IPS-NIHi7 (cell line): ENCODE results near the gene SLC35E2B.
"Not testable (repeated sequence)": the region's sequence is repeated elsewhere in the genome, so short reads cannot be mapped to it uniquely, and the experiment has no call there.

Experiments used
- DNase-seq: peaks from one replicate; pipeline ENCODE4 v3.0.0; 2012; ENCODE audit warnings: mixed read lengths; ENCODE audit errors: extremely low spot score

The SLC35E2B gene

GRCh38 chr1:1675218-1675617 is 17.4 kb downstream of the SLC35E2B start:
- not testable (repeated sequence) for DNase-seq

DNA sequence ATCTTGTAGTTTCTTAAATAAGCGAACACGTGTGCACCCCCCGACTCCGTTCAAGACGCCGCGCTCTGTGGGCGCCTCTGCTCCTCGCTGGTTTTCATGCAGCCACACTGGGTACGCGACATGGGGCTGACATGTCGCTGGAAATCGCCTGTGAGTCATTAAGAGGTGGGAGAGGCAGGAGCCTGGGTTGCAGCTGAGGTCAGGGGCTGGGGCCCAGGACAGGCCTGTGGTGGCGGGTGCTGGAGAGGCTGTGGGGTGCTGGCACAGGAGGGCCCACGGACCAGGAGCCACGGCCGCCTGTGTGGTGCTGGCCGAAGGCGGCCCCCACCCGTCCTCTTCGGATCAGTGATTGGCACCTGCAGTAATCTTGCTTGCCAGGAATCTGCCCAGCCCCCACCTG is 17.8 kb downstream of the SLC35E2B start:
- not testable (repeated sequence) for DNase-seq

DNA sequence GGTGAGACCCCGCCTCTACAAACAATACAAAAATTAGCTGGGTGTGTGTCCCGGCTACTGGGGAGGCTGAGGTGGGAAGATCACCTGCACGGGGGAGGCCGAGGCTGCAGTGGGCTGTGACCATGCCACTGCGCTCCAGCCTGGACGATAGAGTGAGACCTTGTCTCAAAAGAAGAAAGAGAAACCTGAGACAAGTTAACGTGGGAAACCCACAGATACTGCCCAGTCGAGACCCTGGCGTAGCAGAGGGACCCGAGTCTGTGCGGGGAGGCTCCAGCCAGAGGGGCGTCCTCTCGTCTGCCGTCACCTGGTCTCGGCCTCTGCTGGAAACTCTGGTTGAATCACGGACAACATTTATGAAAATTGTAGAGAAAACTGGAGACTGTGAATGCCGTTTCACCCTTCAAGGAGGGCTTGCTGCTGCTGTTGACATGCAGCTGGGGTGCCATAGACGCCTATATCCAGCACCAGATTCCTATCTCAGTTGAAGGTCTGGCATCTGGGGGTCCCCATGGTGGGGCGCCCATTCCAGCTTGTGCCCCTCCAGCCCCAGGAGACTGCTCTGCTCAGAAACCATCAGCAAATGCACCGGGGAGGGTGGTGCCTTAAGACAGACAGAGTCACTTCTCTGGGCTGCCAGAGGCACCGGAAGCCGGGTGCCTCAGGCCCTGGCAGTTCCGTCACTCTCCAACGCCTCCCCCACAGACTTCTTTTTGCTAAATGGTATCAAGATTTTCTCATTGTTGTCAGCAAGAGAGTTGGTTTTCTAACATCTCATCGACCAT is 20.2 kb downstream of the SLC35E2B start:
- no peak for DNase-seq

GRCh38 chr1:1671365-1672119 is 21.1 kb downstream of the SLC35E2B start:
- DNase-seq, result no peak

- no peak for DNase-seq
Measured at GRCh38 chr1:1670866-1671265, 21.7 kb downstream of the SLC35E2B start.

DNA sequence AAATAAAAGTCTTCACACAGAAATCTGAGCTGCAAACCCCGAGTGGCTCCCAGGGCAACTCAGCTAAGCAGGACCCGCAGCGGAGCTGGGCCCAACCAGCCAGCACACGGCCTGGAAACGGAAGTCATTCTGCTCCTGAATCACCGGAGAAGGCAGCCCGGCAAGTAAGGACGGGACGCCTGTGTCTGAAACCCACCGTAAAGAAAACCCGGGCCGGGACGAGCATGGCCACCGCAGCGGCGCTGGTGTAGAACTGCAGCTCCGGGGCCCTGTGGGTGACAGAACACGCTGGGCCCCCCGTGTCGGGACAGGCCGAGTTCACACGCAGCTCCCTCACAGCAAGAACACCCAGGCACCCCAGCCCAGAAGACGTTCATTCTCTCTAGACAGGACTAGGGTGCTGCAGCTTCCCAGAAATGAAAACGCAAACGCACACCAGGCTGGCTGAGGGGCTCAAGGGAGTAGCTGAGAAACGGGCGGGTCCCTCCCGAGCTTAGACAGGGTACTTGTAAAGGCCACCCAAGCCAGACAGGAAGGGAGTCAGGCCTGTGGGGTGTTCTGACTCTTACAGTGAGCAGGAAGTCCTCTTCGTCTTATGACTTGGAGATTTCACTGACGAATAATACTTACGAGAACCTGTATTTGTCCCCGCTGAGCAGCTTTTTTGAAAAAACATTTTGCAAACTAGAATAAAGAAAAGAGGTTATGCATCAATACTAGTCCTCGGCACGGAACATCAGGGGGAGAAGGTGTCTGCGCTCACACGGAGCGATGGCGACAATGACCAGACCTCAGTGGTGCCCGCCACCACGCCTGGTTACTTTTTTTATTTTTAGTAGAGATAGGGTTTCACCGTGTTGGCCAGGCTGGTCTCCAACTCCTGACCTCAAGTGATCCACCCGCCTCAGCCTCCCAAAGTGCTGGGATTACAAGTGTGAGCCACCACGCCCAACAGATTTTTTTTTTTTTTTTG is 22.8 kb downstream of the SLC35E2B start:
- no peak for DNase-seq

DNA sequence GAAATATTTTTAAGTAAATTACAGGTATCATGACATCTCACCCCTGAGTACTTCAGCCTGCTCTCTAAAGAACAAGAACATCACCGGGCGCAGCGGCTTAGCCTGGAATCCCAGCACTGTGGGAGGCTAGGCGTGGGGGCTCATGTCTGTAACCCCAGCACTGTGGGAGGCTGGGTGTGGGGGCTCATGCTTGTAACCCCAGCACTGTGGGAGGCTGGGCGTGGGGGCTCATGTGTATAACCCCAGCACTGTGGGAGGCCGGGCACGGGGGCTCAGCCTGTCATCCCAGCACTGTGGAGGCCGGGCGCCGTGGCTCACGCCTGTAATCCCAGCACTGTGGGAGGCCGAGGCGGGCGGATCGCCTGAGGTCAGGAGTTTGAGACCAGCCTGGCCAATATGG is 26.1 kb downstream of the SLC35E2B start:
- DNase-seq, result no peak

- peak; percentile 62 for DNase-seq
Measured at GRCh38 chr1:1665815-1666251, 26.8 kb downstream of the SLC35E2B start.

GRCh38 chr1:1664941-1665814 is 27.4 kb downstream of the SLC35E2B start:
- DNase-seq, result no peak

DNA sequence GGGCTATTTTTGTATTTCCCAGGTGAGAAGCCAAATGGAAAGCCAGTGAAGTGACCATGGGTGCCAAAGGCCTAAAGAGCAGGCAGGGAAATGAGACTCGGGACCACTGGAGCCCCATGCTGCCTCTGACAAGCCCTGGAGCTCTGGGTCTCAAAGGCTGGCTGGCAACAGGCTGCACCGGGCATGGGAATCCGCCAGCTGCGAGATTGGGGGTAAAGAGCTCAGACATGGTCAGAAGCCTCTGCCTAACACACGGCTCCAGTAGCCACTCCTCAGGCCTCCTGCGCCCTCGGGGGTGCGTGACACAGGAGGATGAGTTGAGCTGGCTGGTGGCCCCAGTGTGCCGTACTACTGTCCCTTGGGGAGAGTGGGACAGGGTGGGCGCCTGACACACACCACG is 28.3 kb downstream of the SLC35E2B start:
- DNase-seq, result not testable (repeated sequence)

DNA sequence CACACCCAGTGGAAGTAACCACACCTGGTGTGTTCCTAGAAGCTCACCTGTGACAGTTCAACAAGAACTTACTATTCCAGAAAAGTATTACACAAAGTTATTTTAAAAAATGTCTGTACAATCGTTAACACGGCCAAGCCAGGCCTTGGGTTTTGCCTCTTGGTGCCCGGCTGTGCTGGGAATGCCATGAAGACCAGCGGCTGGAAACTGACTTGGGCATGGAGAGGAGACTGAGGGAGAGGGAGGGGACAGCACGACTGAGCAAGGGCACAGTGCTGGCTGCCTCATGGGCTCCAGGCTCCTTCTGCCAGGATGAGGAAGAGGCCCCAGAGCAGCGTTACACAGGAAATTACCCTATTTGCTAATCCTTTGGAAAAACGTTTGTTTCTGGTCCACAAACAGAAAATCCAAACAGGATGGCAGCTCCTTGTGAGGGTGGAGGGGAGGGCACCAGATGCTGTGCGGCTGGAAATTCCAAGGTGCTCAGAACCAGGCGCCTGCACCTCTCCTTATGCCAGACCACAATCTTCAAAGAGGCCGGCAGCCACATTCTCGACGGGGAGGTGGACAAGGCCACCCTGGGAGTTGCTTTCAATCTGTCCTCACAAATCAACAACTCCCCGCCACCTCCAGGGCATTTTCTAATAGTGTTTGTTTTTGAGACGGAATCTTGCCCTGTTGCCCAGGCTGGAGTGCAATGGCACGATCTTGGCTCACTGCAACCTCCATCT is 29.6 kb downstream of the SLC35E2B start:
- DNase-seq, result not testable (repeated sequence)

DNA sequence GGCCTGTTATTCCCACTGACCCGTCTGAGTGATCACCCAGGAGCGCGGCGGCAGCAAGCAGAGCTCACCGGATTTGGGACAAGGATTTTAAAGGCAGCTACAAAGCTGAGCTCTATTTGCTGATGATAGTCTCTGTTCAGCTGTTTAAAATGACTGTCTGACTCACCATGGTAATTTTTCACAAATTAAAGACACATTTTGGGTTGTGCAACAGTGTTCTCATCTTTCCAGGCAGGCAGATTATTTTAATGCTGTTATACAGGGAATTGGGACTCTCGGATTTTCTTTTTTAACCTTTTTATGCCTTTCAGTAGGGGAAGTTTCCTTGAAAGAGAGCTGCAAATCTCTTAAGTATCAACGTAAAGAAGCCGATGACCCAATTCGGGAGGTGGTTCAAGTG is 30.2 kb downstream of the SLC35E2B start:
- DNase-seq, result not testable (repeated sequence)

- peak; percentile 92 for DNase-seq
Measured at GRCh38 chr1:1658583-1659549, 33.7 kb downstream of the SLC35E2B start, which contains the start of gene CDK11B. TSS of gene CDK11B (minus strand) at chr1:1659004. CDS start at chr1:1657485, 1,519 bp downstream.

DNA sequence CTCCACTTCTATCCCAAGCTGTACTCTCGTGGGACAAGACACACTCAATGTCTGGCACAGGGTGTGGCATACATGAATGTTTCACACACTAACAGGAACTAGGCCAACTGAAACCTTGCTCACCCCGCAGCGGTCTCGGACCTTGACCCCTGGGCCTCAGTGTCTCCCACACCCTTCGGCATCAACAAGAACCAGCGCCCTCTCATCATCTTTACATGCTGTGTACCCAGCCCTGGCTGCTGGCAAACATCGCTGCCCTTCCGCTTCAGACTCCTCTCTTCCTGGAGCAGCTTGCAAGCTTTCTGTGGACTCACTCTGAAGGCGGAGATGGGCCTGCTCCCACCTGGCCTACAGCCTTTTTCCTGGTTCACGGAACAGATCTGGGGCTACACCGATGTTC is 44.3 kb downstream of the SLC35E2B start:
- DNase-seq, result not testable (repeated sequence)

- not testable (repeated sequence) for DNase-seq
Measured at GRCh38 chr1:1647567-1648241, 44.9 kb downstream of the SLC35E2B start.

- DNase-seq, result not testable (repeated sequence)
Measured at GRCh38 chr1:1646326-1646725, 46.3 kb downstream of the SLC35E2B start.

DNA sequence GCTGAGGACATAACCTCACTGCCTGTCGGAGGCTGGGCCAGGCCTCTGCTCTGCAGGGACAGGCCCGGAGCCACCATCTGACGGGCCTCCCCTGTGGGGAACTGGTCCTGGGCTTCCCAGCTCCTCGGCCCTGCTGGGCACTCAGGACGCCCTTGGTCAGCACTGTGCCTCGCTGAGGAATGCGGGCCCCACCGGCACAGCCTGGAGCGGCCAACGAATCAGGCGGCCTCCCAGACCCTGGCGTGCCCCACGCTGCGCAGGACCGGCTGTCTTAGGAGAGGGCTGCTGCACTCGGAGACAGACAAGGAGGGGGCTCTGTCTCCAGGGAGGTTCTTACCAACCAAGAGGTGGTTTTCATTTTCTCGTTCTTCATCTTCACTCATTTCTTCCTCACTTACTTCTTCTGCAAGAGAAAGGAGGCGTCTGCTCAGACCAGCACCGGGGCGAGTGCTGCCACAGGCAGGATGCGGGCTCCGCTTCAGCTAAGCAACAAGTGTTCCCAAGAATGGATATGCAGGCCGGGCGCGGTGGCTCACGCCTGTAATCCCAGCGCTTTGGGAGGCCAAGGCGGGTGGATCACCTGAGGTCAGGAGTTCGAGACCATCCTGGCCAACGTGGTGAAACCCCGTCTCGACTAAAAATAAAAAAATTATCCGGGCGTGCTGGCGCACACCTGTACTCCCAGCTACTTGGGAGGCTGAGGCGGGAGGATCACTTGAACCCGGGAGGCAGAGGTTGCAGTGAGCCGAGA is 51.7 kb downstream of the SLC35E2B start:
- DNase-seq, result not testable (repeated sequence)
